GM23338 (cell line): ENCODE measurements around the gene IRGC. TPM values are rescaled to one million over a fixed set of nuclear protein-coding genes. Genes with fewer than 3 reads are reported as not detected.

Source experiments
- ATAC-seq: fragments of 200-7000 bp; cut with Tn5 transposase; 3 replicates; pipeline ENCODE4 v1.9.1; 2020
- DNase-seq: peaks from one replicate; pipeline ENCODE4 v3.0.0-alpha.2; 2015; ENCODE audit warnings: low spot score
- H2AFZ ChIP-seq: fragments of 200-600 bp; sonication (generic); 2 replicates; pipeline ENCODE4 v1.8.0; 2016; ENCODE audit warnings: antibody characterized with exemption, mild to moderate bottlenecking, moderate library complexity
- H3F3A ChIP-seq: fragments of 200-600 bp; sonication (generic); replicated peaks from 2 replicates; pipeline ENCODE4 v1.8.0; 2017; ENCODE audit warnings: antibody characterized with exemption, mixed run types, low read depth
- H3K27ac ChIP-seq: fragments of 200-600 bp; sonication (generic); 2 replicates; pipeline ENCODE4 v1.6.1; 2016; ENCODE audit warnings: low read depth
- H3K27me3 ChIP-seq: fragments of 200-600 bp; sonication (generic); 2 replicates; pipeline ENCODE4 v1.8.0; 2016; ENCODE audit warnings: mild to moderate bottlenecking, mixed run types, moderate library complexity; ENCODE audit not compliant: insufficient read depth
- H3K36me3 ChIP-seq: fragments of 200-600 bp; sonication (generic); 2 replicates; pipeline ENCODE4 v1.8.0; 2016; ENCODE audit warnings: mild to moderate bottlenecking; ENCODE audit not compliant: insufficient read depth
- H3K4me1 ChIP-seq: fragments of 200-600 bp; sonication (generic); 2 replicates; pipeline ENCODE4 v1.8.0; 2016; ENCODE audit warnings: mild to moderate bottlenecking, moderate library complexity; ENCODE audit not compliant: insufficient read depth
- H3K4me2 ChIP-seq: fragments of 200-600 bp; sonication (generic); 2 replicates; pipeline ENCODE4 v1.7.1; 2017; ENCODE audit warnings: mixed run types
- H3K4me3 ChIP-seq: fragments of 200-600 bp; sonication (generic); 2 replicates; pipeline ENCODE4 v1.6.1; 2016; ENCODE audit warnings: mixed run types
- H3K79me2 ChIP-seq: fragments of 200-600 bp; sonication (generic); replicated peaks from 2 replicates; pipeline ENCODE4 v1.8.0; 2017; ENCODE audit warnings: mild to moderate bottlenecking; ENCODE audit not compliant: insufficient read depth
- H3K9me2 ChIP-seq: fragments of 200-600 bp; sonication (generic); 2 replicates; pipeline ENCODE4 v1.8.0; 2017; ENCODE audit not compliant: insufficient read depth
- H4K20me1 ChIP-seq: fragments of 200-600 bp; sonication (generic); replicated peaks from 2 replicates; pipeline ENCODE4 v1.8.0; 2017; ENCODE audit warnings: mild to moderate bottlenecking; ENCODE audit not compliant: insufficient read depth
- H3K27ac Mint-ChIP-seq: 2 replicates; pipeline ENCODE4 v1.8.0; 2020; ENCODE audit warnings: inconsistent platforms, mild to moderate bottlenecking, moderate library complexity, mixed read lengths
- H3K27me3 Mint-ChIP-seq: 3 replicates; pipeline ENCODE4 v1.8.0; 2022; ENCODE audit warnings: low read depth, mild to moderate bottlenecking, moderate library complexity, mixed read lengths, inconsistent platforms; ENCODE audit not compliant: insufficient read depth, poor library complexity
- H3K36me3 Mint-ChIP-seq: 3 replicates; pipeline ENCODE4 v1.8.0; 2021; ENCODE audit warnings: low read depth, mild to moderate bottlenecking, inconsistent platforms, moderate library complexity, mixed read lengths
- H3K4me1 Mint-ChIP-seq: 3 replicates; pipeline ENCODE4 v1.8.0; 2020; ENCODE audit warnings: mild to moderate bottlenecking, inconsistent platforms, mixed read lengths
- H3K4me3 Mint-ChIP-seq: 3 replicates; pipeline ENCODE4 v1.8.0; 2021; ENCODE audit warnings: moderate library complexity, mild to moderate bottlenecking, inconsistent platforms, mixed read lengths
- H3K9me3 Mint-ChIP-seq: 3 replicates; pipeline ENCODE4 v1.8.0; 2020; ENCODE audit warnings: moderate library complexity, mild to moderate bottlenecking, inconsistent platforms, mixed read lengths
- CREB1 ChIP-seq: fragments of 250-450 bp; sonication (Bioruptor Pico); IDR thresholded peaks from 2 replicates; pipeline ENCODE4 v1.5.0; 2020; ENCODE audit warnings: low read depth, mild to moderate bottlenecking, moderate library complexity
- EZH2 ChIP-seq: fragments of 200-600 bp; sonication (generic); IDR thresholded peaks from one replicate; pipeline ENCODE4 v1.8.0; 2017; ENCODE audit warnings: antibody characterized with exemption, mild to moderate bottlenecking, low read depth; ENCODE audit not compliant: unreplicated experiment
- EZH2phosphoT487 ChIP-seq: fragments of 200-600 bp; sonication (generic); IDR thresholded peaks from one replicate; pipeline ENCODE4 v1.8.1; 2018; ENCODE audit warnings: antibody characterized with exemption; ENCODE audit not compliant: unreplicated experiment
- ZNF331 ChIP-seq: fragments of 250-450 bp; sonication (Bioruptor Pico); IDR thresholded peaks from 2 replicates; pipeline ENCODE4 v1.5.0; 2020; ENCODE audit warnings: low read depth, mild to moderate bottlenecking, moderate library complexity
- polyA plus RNA-seq: library from polyadenylated mRNA; unstranded; fragments of >200 nt; fragmentation: Nextera tagmentation; extraction: Ambion mirVana; gene quantifications from 2 replicates; pipeline ENCODE4 v1.2.1, GENCODE V29; 2016
- total RNA-seq: library from RNA; depleted of rRNA; stranded (reverse); fragments of >200 nt; shearing (Covaris generic); gene quantifications from 2 replicates; pipeline ENCODE4 v1.2.3, GENCODE V29; 2014
- TF ChIP-seq, protein P1 (sequence below): fragments of 250-450 bp; sonication (Bioruptor Pico); IDR thresholded peaks from 2 replicates; pipeline ENCODE4 v1.5.0; 2020; ENCODE audit warnings: mild to moderate bottlenecking, moderate library complexity
- TF ChIP-seq, protein P2 (sequence below): IDR thresholded peaks from one replicate; pipeline ENCODE4 v1.6.1; 2018; ENCODE audit warnings: antibody characterized with exemption; ENCODE audit not compliant: unreplicated experiment
- TF ChIP-seq, protein P3 (sequence below): IDR thresholded peaks from 2 replicates; pipeline ENCODE4 v1.6.1; 2016; ENCODE audit warnings: antibody characterized with exemption

Gene IRGC
- total and polyA plus RNA-seq, 2 experiments from 2014 or later = not detected

DNA sequence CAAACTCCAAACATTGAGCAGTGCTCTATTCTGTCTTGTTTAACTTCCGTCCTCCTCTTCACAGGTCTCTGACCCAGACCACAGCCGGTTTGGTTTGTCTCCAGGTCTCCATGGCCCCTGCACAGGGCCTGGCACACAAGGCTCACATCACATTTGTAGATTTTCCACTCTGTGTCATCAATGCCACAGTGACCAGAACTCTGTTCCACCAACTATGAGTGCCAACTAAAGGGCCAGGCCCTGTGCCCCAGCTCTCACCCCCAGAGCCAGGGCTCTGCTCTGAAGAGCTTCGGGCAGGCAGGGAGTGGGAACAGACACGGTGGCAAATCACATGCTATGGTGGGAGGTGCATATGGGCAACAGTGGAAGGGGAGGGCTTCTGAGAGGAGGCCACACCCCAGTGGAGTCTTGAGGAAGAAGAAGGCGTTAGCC lies 22.9 kb downstream of the IRGC start (continued):
- TF ChIP-seq, protein P1, sequence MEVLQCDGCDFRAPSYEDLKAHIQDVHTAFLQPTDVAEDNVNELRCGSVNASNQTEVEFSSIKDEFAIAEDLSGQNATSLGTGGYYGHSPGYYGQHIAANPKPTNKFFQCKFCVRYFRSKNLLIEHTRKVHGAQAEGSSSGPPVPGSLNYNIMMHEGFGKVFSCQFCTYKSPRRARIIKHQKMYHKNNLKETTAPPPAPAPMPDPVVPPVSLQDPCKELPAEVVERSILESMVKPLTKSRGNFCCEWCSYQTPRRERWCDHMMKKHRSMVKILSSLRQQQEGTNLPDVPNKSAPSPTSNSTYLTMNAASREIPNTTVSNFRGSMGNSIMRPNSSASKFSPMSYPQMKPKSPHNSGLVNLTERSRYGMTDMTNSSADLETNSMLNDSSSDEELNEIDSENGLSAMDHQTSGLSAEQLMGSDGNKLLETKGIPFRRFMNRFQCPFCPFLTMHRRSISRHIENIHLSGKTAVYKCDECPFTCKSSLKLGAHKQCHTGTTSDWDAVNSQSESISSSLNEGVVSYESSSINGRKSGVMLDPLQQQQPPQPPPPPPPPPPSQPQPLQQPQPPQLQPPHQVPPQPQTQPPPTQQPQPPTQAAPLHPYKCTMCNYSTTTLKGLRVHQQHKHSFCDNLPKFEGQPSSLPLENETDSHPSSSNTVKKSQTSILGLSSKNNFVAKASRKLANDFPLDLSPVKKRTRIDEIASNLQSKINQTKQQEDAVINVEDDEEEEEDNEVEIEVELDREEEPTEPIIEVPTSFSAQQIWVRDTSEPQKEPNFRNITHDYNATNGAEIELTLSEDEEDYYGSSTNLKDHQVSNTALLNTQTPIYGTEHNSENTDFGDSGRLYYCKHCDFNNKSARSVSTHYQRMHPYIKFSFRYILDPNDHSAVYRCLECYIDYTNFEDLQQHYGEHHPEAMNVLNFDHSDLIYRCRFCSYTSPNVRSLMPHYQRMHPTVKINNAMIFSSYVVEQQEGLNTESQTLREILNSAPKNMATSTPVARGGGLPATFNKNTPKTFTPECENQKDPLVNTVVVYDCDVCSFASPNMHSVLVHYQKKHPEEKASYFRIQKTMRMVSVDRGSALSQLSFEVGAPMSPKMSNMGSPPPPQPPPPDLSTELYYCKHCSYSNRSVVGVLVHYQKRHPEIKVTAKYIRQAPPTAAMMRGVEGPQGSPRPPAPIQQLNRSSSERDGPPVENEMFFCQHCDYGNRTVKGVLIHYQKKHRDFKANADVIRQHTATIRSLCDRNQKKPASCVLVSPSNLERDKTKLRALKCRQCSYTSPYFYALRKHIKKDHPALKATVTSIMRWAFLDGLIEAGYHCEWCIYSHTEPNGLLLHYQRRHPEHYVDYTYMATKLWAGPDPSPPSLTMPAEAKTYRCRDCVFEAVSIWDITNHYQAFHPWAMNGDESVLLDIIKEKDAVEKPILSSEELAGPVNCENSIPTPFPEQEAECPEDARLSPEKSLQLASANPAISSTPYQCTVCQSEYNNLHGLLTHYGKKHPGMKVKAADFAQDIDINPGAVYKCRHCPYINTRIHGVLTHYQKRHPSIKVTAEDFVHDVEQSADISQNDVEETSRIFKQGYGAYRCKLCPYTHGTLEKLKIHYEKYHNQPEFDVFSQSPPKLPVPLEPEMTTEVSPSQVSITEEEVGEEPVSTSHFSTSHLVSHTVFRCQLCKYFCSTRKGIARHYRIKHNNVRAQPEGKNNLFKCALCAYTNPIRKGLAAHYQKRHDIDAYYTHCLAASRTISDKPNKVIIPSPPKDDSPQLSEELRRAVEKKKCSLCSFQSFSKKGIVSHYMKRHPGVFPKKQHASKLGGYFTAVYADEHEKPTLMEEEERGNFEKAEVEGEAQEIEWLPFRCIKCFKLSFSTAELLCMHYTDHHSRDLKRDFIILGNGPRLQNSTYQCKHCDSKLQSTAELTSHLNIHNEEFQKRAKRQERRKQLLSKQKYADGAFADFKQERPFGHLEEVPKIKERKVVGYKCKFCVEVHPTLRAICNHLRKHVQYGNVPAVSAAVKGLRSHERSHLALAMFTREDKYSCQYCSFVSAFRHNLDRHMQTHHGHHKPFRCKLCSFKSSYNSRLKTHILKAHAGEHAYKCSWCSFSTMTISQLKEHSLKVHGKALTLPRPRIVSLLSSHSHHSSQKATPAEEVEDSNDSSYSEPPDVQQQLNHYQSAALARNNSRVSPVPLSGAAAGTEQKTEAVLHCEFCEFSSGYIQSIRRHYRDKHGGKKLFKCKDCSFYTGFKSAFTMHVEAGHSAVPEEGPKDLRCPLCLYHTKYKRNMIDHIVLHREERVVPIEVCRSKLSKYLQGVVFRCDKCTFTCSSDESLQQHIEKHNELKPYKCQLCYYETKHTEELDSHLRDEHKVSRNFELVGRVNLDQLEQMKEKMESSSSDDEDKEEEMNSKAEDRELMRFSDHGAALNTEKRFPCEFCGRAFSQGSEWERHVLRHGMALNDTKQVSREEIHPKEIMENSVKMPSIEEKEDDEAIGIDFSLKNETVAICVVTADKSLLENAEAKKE = no peak
- no peak for TF ChIP-seq CREB1 (CRISPR knock-in tag)
- TF ChIP-seq, protein P2, sequence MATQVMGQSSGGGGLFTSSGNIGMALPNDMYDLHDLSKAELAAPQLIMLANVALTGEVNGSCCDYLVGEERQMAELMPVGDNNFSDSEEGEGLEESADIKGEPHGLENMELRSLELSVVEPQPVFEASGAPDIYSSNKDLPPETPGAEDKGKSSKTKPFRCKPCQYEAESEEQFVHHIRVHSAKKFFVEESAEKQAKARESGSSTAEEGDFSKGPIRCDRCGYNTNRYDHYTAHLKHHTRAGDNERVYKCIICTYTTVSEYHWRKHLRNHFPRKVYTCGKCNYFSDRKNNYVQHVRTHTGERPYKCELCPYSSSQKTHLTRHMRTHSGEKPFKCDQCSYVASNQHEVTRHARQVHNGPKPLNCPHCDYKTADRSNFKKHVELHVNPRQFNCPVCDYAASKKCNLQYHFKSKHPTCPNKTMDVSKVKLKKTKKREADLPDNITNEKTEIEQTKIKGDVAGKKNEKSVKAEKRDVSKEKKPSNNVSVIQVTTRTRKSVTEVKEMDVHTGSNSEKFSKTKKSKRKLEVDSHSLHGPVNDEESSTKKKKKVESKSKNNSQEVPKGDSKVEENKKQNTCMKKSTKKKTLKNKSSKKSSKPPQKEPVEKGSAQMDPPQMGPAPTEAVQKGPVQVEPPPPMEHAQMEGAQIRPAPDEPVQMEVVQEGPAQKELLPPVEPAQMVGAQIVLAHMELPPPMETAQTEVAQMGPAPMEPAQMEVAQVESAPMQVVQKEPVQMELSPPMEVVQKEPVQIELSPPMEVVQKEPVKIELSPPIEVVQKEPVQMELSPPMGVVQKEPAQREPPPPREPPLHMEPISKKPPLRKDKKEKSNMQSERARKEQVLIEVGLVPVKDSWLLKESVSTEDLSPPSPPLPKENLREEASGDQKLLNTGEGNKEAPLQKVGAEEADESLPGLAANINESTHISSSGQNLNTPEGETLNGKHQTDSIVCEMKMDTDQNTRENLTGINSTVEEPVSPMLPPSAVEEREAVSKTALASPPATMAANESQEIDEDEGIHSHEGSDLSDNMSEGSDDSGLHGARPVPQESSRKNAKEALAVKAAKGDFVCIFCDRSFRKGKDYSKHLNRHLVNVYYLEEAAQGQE = no peak

DNA sequence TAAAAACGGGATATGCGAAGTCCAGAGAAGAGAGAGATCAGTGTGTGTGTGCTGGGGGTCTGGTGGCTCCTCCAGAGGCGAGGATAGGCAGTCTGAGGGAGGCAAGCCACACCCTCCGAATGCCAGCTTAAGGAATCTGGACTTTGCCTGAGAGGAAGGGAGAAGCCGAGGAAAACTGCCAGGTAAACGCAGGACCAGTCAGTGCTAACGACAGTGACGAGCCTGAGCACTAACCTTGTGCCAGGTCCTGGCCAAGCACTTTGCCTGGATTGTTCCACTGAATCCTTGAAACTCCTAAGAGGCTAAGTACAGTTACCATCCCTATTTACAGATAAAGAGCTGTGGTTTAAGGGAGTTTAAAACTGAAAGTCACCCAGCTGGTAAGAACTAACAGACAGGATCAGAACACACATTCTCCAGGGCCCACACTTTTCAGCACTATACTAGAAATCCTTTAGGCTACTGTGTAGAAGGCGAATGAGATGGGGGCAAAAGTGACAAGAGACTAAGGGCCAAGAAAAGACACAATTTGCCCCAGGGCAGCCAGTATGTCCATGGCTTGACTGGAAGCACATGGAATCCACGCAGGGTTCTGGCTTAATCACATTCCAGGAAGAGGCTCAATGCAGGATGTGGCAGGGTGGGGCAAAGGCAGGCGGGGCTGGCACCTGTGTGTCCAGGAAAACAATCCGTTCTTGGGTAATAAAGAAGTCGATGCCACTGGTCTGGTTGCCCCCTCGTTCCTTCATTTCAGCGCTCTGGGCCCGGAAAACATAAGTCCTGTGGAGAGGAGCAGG lies 23.8 kb downstream of the IRGC start:
- Histone ChIP-seq H3K4me1 (no peaks in the 10 kb centered on the region), H3K4me2 (no peak overlapping the region), H3K27ac (no peak overlapping the region), H3K4me3 (no peak overlapping the region), H3F3A (no peaks in the 10 kb centered on the region), H3K36me3 (peaks cover 3% of the 10 kb centered on the region), H4K20me1 (no peaks in the 10 kb centered on the region; the same call in 1 of the 2 replicates), H3K27me3 (no peaks in the 10 kb centered on the region), H3K9me2 (no peaks in the 10 kb centered on the region), H2AFZ (no peak overlapping the region), H3K79me2 (no peaks in the 10 kb centered on the region)
- H3K27me3 Mint-ChIP-seq = peaks cover 4% of the 10 kb centered on the region
- no peak overlapping the region for H3K4me3 Mint-ChIP-seq
- H3K27ac Mint-ChIP-seq = no peak overlapping the region
- no peak for DNase-seq
- H3K9me3 Mint-ChIP-seq = no peaks in the 10 kb centered on the region
- ATAC-seq = no peak
- peaks cover 4% of the 10 kb centered on the region; the same call in 1 of the 3 replicates for H3K4me1 Mint-ChIP-seq
- peaks cover 68% of the 10 kb centered on the region for H3K36me3 Mint-ChIP-seq
- TF ChIP-seq EZH2phosphoT487 (no peak), EZH2 (no peak), CREB1 (CRISPR knock-in tag) (no peak), ZNF331 (CRISPR knock-in tag) (no peak)
- TF ChIP-seq, protein P3, sequence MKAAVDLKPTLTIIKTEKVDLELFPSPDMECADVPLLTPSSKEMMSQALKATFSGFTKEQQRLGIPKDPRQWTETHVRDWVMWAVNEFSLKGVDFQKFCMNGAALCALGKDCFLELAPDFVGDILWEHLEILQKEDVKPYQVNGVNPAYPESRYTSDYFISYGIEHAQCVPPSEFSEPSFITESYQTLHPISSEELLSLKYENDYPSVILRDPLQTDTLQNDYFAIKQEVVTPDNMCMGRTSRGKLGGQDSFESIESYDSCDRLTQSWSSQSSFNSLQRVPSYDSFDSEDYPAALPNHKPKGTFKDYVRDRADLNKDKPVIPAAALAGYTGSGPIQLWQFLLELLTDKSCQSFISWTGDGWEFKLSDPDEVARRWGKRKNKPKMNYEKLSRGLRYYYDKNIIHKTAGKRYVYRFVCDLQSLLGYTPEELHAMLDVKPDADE = no peak
